GM19452 (cell line): ENCODE measurements around the gene B3GAT2.
A peak's percentile ranks its signal among the peaks of the same experiment; 100 is the strongest.
"Not testable (repeated sequence)": the region's sequence is repeated elsewhere in the genome, so short reads cannot be mapped to it uniquely, and the experiment has no call there.

Source experiments
- ATAC-seq: cut with Tn5 transposase; IDR thresholded peaks from one replicate; pipeline ENCODE4 v1.9.1; 2021; ENCODE audit not compliant: unreplicated experiment

B3GAT2 gene

GRCh38 chr6:70956451-70957283 lies at the start of gene B3GAT2:
Gene B3GAT2 (minus strand): TSS chr6:70957060. CDS start chr6:70956429, 631 bp downstream.
- peak; percentile 2 for ATAC-seq

DNA sequence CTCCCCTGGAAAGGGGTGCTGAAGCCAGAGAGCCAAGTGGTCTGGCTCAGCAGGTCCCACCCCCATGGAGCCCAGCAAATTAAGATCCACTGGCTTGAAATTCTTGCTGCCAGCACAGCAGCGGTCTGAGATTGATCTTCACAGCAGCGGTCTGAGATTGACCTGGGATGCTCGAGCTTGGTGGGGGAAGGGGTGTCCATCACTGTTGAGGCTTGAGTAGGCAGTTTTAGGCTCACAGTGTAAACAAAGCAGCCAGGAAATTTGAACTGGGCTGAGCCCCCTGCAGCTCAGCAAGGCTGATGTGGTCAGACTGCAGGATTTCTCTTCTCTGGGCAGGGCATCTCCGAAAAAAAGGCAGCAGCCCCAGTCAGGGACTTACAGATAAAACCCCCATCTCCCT lies 41.3 kb upstream of the B3GAT2 start:
- ATAC-seq, result no peak

- ATAC-seq, result no peak
Measured at GRCh38 chr6:70997379-70997778, 40.5 kb upstream of the B3GAT2 start.

GRCh38 chr6:70996106-70996505 lies 39.2 kb upstream of the B3GAT2 start:
- ATAC-seq, result no peak

DNA sequence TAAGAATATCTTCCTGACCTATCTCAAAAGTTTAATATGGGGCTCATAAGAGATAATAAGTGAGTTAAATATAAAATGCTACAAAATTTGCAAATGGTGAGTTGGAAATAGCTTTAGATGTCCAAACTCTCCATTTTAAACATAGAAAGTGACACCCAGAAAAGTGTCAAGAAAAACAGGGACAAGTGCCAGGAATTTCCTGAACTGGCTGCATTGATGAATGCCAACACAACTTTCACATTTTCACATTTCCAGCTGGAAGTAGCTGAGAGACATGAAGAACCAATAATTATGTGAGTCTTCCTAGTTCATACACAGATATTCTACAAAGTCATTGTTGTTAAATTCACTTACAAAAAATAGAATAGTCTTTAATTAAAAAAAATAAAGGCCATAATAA lies 38.6 kb upstream of the B3GAT2 start:
- no peak for ATAC-seq

- no peak for ATAC-seq
Measured at GRCh38 chr6:70991253-70991652, 34.4 kb upstream of the B3GAT2 start.

DNA sequence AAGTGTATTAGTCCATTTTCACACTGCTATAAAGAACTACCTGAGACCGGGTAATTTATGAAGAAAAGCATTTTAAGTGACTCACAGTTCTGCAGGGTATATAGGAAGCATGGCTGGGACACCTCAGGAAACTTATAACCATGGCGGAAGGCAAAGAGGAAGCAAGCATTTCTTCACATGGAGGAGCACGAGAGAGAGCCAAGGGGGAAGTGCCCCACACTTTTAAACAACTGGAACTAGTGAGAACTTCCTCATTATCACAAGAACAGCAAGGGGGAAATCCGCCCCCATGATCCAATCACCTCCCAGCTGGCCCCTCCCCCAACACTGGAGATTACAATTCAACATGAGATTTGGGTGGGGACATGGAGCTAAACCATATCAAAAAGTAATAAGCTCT lies 28.3 kb upstream of the B3GAT2 start:
- no peak for ATAC-seq

DNA sequence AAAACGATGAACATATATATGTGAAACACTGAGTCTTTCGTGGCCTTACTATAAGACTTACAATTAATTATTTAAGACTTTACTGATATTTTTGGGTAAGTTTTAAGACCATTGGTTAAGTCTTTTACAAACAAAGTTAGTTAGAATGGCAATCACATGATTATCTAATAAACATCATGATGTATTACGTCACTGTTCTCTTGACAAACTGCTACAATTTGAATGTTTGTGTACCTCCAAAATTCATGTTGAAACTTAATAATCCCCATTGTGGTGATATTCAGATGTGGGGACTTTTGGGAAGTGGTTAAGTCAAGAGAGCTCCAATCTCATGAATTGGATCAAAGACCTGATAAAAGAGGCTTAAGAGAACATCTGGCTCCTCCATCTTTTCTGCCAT lies 25.9 kb upstream of the B3GAT2 start:
- no peak for ATAC-seq

- ATAC-seq, result no peak
Measured at GRCh38 chr6:70980727-70981126, 23.9 kb upstream of the B3GAT2 start.

- no peak for ATAC-seq
Measured at GRCh38 chr6:70973604-70974003, 16.7 kb upstream of the B3GAT2 start.

DNA sequence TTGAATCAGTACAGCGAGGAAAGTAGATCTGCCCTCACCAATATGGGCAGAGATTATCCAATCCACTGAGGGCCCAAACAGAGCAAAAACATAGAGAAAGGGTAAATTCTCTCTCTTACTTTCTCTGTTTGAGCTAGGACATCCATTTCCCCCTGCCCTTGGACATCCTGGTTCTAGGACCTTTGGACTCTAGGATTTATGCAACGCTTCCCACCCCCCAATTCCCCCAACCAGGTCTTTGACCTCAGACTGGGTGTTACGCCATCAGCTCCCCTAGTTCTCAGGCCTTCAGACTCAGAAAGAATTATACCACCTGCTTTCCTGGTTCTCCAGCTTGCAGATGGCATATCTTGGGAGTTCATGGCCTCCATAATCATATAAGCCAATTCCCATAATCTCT lies 10.2 kb upstream of the B3GAT2 start:
- no peak for ATAC-seq

DNA sequence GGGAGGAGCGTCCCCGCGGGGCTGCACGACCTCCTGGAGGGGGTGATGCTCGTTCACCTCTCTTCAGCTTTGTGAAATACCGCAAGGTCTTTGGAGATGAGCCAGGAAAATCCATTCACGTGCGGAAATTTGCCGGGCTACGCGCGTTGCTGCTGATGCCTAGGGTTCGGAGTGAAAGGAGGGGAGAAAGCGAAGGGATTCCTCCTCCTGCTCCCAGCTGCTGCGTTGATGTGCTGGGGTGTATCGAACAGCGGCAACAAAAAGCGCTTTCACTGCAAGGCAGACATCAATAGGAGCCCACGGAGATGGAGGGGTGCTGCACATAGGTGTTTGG lies 391 bp upstream of the B3GAT2 start:
- ATAC-seq, result no peak

DNA sequence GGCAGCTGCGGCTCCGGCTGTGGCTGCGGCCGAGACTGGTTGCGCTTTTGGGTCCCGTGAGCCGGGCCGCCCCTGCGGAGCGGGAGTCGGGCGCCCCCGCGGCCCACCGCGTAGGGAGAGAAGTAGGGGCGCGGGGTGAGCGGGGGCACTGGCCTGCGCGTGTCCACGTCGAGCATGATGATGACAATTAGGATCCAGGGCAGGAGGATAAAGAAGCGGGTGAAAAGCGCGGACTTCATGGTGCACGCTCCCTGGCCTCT lies 739 bp downstream of the B3GAT2 start:
- ATAC-seq, result peak; percentile 15

DNA sequence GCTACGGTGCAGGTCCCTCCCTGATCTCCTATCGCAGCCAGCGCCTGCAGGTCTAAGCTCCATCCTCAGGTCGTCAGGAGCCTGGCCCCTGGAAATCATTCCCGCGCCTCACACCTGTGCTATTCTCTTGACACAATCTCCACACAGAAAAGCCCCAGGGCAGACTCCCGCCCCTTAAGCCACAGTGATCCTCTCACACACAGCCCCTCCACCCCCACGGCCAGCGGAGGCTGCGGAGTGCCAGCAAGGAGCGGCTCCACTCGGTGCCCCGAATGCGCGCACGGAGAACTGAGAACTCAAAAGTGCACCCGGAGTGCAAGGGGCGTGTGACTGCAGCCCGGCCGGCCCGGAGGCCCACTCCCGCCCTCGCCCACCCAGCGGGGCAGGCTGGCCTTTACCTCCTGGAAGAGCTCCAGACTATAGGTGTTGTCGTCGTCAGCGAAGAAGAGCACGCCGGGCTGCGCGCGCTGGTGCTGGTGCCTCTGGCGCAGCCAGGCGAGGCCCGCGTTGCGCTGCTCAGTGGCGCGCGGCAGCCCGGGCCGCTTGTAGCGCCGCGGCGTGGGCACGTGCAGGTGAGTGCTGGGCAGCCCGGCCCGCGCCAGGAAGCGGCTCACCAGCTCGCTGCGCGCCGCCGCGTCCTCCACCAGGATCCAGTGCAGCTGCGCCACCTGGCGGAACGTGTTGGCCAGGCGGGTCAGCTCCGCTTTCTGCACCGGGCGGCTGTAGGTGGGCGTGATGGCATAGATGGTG lies 1.2 kb downstream of the B3GAT2 start:
- peak; percentile 96 for ATAC-seq

DNA sequence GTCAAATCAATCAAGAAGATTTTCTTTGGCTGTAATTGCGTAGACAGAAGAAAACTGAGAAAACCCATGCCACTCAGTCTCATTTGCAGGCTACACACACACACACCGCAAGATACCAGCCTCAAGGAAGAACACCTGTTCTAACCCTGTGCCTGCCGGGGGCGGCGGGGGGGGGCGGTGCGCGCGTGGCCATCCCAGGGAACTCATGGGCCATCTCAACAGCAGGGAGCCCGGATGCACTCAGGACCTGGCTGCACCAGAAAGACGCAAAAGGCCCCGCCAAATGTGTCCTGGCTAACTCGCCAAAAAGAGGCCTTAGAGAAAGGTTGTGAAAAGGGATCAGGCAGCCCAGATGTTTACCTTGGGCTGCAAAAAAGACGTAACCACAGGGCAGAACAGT lies 2.1 kb downstream of the B3GAT2 start:
- no peak for ATAC-seq

GRCh38 chr6:70954176-70954575 lies 2.7 kb downstream of the B3GAT2 start:
- ATAC-seq, result no peak

- ATAC-seq, result no peak
Measured at GRCh38 chr6:70952608-70953165, 4.2 kb downstream of the B3GAT2 start.

- ATAC-seq, result not testable (repeated sequence)
Measured at GRCh38 chr6:70944321-70944720, 12.5 kb downstream of the B3GAT2 start.

DNA sequence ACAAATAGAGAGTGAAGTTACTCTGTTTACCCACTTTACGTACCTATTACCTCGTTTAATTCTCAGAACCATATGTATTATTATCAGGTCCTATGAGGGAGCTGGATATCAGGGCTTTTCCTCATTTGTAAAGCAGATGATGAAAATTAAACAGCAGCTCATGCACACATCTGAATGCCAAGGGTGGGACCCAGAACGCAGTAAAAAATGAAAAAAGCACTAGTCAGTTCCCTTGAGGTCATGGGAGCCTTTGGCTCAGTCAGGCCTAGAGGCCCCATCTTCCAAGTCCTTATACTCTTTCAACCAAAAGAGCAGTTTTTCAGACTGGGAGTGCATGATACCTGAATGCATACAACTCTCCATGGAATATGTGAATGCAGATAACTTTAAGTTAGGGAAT lies 23.0 kb downstream of the B3GAT2 start:
- ATAC-seq, result no peak

DNA sequence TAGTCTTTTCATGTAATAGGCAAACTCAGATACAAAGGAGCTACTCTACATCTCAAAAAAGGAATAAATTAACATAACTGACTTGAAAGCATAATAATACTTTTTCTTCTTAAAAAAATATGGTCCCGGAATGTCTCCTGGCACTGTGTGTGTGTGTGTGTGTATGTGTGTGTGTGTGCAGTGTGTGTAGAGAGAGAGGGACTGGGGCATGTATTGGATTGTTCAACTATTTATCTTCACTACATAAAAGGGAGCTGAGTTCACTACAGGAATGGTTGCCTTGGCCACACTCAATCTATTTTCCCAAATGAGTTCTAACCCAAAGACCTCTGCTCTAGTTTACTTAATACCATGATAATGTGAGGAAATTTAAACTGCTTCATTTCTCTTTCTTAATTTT lies 51.1 kb downstream of the B3GAT2 start:
- ATAC-seq, result no peak

GRCh38 chr6:70903665-70904452 lies 53.0 kb downstream of the B3GAT2 start:
- ATAC-seq, result no peak

DNA sequence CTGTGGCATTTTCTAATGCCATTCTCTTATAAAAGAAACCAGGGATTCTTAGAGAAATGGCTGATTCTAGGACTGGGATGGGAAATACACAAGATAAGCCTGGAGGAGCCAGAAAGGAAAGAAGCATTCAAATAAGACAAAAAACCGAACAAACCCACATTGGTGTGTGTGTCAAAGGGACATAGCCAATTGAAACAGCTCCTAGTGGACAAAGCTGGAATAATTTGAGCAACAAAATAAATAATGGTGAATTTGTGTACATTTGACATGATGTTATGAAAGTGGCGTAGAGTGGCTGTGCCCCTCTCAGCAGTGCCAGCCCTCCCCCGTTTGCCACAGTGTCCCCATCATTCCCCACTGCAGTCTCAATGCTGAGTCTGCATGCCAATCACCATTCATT lies 55.5 kb downstream of the B3GAT2 start:
- ATAC-seq, result no peak
